ENCODE data around the gene ASTN1.
A peak's percentile ranks its signal among the peaks of the same experiment; 100 is the strongest.

The ASTN1 gene

DNA sequence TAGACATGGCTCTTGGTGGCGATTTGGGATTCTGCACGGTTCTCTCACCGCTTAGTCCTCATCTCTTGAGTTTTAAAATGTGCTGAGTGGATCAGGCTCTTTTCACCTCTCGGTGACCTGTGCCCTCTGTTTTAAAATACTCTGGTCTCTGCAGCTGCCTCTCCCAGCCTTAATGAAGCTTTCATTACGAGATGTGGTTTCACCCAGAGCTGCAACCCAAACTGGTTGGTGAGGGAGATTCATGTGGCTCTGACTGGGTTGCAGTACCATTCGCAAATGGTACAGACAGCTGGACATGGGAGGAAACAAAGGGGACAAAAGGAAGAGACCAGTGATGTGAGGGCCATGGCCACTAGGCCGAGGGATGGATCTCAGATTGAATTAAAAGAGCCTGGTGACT, 258.9 kb downstream of the ASTN1 start:
- DNase-seq, result no peak

DNA sequence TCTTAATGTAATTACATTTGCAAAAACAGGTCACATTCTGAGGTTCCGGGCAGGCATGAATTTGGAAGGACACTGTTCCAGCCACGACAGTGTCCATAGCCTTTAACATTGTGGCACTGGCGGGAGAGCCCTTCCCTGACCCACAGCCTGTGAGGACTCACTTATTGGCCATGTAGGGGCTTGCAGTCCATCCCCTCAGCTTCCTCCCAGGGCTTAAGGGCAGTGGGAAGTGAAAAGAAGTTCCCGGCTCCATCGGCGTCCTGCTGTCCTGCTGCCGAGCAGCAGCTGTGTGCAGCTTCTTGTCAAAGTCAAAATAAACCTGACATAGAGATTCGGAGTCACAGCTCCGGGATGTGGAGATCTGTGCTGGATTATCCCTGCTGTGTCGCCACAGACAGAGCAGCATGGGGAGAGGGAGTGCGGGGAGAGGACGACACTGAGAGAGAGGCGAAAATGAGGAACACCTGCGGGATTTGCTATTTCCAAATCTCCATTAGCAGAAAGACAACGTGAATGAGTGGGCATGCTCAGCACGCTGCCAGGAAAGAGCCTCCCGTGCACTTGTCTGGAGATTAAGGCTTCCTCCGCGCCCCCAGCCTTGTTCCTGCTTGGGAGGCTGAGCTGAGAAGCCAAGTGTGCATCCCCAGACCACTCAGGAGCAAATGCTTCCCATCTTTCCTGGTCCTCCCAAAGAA, 260.3 kb downstream of the ASTN1 start:
- no peak for DNase-seq

DNA sequence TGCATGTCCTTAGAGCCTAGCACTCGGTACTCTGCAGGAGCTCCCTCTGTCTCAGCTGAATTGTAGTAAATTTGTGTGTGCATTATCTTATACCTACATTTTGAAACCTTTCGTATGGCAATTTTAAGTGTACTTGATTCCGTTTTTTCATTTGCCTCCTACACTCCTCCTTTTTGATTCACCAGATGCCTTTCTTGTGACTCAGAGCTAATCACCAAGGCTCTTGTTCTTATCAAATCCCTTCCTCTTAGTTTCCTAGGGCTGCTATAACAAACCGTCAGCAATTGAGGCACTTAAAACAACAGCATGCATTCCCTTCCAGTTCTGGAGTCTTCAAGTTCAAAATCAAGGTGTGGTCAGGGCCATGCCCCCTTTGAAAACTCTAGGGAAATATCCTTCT, 261.0 kb downstream of the ASTN1 start:
- DNase-seq, result no peak

DNA sequence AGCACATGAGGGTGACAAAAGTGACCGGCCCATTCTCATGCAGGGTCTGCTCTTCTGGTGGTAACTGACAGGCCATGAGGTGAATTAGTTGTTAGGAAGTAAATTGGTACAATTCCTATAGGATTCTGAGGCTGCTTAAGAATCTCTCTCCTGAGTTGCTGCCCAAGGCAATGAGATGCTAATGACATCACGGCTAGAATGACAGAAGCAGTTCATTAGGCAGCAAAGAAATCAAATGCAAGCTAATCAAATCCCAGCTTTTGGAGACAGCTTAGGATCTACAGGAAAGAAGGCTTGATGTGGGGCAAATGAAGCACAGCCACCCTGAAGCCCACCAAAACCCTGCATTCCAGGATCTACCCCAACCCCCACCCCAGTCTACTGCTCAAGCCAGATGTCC, 265.2 kb downstream of the ASTN1 start:
- DNase-seq, result no peak

DNA sequence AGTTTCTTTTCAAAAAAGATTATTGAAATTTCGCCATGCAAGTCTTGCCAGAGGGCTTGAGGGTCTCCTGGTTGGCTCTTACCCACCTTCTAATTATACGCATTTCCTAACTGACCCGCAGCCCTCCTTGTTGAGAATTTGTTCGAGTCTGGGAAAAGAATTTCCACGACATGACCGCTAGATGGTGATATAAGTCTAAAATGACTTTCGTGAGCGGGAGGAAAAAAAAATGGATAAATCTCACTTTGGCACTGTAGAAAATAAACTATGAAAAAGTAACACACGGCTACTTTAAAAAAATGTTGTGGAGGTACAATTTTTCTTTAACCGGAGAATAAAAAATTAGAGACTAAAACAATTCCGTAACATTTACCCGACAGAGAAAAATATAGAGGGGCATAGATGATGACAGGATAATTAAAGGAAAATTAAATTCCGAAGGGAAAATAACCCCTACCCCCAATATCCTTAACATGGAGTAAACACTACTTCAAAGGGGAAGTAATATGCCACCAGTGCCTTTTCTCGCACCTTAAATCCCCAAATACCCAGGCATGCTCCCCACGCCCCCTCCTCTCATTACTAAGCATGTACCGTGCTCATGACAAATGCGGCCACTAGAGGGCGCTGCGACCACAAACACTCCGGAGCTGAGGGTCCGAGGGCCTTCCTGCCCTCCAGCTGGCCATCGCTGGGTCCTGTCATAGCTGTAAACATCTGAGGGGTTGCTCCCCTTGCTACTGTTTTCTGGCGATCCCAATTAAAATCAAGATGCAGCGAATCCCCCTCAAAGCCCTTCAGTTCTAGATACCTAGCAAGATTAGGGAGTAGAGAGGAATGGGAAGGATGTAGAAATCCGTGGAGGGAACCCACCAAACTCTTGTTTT, 266.9 kb downstream of the ASTN1 start:
- DNase-seq, result peak; percentile 59

DNA sequence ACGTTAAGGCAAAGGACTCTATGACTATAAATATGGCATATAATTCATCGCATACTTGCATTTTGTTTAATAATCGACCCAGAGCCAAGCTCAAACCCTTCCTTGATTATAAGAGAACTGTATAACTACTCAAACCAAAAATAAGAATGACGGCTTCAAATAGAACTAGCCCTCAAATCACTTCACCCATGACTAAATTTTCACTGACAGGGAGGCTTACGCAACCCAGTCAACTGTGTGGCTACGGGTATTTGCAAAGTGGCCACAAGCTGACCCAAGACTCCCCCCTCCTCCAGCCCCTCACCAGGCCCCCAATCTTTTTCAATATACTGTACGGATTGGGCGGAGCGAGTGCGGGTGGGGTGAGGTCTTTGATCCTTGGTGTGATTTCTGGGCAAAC, 268.3 kb downstream of the ASTN1 start:
- DNase-seq, result no peak

DNA sequence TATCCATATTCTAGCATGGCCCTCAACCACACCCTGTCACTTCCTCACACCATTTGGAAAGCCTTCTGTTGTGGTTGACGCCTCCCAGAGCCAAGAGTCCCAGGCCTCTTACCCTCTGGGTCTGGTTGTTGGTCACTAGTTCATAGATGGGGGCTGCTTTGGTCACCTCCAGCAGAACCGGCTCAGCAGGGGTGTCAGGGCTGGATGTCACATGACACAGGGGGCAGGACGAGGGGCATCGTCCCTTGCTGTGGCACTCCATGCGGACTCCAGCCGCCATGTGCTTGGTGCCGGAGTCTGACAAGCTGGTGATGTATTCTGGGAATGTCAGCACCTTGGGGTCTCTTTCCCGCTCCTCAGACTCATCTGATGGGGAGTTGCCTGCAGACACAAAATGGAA, 270.1 kb downstream of the ASTN1 start:
- DNase-seq, result no peak

DNA sequence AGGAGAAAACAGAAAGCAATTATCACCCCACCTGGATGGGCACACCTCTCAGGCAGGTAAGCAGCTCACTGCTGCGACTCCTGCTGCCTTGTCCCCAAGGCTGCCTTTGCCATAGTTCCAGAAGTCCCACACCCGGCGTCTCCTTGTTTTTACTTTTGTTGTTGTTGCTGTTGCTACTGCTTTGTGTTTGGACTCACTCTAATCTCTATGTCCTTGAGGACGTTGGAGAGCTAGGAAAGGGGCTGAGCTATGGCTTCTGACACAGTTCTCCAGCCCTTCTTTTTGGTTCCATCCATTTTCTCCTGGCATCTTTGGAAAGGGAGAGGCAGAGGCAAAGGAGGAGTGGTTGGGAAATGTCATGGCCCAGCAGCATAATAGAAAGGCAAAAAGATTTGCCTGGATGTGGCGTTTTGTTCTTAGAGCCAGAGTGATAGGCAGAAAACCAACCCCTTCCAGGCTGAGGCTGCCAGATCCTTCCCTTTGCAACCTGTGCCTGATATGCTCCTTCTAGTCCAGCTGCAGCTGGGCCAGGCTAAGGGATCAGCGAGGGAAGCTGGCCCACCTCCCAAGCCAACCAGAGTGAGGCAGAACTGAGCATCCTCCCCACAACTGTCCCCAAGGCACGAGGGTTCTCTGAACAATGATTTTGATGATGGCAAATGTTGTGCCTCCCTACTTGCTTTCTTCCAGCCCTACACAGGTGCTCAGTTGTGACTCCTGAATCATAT, 270.7 kb downstream of the ASTN1 start:
- no peak for DNase-seq

DNA sequence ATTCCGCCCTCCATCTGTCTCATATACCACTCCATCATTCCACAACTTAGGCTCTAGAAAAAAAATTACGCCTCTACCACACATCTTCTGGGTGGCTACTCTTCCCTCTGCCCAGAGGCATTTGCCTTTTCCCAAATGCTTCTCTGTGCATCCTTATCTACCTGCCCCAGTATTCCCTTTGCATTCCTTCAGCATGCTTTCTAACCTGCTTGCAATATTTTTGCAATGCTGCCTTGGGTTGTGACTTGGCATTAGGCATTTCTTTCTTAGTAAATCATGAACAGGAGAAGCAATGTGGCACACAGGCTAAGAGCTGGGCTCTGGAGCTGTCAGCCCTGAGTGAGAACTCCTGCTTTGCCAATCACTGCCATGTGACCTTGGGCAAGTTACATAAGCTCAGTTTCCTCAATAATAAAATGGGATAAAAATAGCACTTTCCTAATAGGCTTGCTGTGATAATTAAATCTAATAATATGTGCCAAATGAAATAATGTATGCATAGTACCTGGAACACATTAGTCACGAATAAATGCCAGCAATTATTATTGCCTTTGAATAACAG, 276.0 kb downstream of the ASTN1 start:
- no peak for DNase-seq

DNA sequence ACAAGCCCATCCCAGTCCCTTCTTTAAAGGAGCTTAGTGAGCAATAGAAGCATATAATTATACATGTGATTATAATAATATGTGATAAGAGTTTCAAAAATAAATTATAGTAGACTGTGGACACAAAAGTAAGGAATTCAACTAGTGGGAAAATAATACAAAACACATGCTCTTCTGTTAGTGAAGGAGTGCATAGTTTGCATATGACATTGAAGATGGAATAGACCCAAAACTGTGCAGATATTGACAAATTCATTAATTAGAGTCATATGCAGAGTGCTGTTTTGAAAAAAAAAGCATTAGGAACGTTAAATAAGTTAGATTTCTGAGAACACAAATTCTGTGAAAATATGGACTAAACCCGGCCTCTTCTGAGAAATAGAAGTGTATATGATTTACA, 278.8 kb downstream of the ASTN1 start:
- no peak for DNase-seq

DNA sequence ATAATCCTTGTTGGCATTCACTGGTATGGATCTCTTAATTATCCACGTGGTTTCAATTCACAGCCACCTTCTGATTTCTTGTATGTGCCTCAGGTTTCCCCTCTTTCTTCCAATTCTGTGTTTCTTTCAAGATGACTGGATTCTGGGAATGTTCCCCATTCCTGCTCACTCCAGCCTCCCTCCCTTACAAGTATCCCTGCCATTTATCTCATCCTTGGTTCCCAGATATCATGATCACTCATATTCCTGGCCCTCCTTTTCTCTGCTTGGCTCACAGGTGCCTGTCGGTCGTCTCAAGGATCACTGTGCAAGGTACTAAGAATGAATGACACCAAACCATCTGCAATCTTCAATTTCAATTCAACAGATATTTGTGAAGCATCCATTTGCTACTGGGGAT, 279.2 kb downstream of the ASTN1 start:
- DNase-seq, result no peak

DNA sequence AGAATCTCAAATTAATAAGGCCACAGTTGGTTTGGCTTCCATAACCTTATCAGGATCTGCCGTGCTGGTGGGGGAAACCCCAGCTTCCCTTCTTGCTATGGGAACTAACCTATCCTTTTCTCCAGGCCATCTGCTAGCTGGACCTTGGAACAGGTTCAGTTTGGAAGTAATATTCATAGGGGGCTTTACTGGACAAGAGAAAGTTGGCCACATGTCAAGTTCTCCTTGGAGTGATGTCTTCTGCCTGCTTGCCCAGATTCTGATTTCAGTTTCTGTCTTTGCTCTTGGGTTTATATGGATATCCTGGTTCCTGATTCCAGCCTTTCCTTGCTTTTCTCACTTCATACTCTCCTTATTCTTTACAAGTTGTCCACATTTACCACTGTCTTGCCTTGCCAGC, 279.6 kb downstream of the ASTN1 start:
- no peak for DNase-seq

DNA sequence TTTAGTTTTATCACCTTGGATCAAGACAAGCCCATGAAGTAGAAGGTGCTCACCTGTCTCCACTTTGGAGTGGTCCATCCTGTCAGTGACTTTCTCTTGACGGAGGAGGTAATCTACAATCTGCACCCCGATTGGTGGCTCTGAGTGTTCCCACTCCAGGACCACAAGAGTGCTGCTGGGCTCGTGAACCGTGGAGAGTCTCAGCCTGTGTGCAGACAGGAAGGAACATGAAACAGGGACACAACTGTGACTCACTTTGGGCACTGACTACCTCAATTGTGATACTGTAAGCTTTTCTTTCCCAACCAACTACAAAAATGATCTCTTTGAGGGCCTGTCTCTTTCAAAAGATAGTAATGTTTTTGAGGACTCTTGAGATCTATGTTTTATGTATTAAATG, 280.2 kb downstream of the ASTN1 start:
- no peak for DNase-seq

DNA sequence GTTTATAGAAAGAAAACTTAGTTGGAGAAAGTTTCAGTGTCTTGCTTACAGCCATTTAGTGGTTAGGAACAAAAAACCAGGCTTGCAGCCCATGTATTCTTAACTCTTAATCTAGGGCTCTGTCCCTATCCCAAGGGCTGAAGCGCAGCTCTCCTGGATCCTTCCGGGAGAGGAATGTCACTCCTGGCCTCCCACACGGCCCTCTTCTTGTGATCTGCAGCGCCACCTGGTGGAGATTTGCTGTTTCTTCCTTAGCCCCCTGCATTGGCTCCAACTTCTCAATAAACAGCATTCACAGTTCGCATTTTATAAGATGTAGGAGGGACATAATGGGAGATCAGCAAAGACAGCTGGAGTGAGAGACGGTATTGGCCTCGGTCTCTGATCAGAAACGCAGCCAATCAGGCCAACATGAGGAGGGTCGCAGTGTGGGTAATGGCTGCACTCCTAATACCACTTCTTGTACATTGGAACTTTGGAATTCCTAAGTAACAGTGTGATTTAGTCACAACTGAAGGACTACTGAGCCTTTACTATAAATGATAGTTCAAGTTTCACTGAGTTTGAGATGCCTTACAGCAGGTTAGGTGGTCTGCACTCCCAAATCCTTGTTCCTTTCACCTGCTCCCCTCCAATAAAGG, 283.4 kb downstream of the ASTN1 start:
- peak; percentile 58 for DNase-seq

DNA sequence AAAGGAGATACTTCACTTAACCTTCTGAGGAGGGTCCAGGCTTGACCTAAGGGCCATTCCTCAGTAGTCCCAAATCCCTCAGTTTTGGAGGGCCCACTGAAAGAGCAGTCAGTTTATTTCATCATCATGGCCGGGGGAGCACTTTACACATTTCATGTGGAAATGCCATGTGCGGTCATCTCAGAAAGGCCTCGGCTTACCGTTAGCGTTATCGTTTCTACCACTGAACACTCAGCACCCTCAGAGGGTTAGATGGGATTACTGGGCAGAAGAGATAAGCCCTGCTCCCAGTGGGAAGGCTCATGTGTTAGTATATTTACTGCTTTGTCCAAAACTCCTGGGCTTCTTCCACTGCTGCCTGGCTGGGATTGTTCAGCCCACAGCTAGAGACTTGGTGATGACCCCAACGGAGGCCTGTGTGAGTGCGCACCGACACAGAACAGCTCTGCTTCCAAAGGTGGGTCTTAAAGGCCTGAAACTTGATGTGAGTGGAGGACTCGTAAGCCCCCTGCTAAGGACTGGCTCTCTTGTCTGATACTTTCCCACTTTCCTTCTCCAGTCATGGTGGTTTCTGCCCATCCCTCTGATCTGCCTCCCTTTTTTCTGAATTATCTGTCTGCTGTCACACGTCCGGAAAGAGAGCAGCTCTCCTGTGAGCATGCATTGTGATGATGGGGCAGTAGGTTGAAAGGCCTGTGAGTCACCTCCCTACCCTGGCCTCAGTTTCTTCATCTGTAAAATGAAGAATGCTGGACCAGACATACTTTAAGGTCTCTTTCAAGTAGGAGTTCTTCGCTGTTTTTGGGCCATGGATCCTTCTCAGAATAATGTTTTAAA, 284.5 kb downstream of the ASTN1 start:
- DNase-seq, result no peak

DNA sequence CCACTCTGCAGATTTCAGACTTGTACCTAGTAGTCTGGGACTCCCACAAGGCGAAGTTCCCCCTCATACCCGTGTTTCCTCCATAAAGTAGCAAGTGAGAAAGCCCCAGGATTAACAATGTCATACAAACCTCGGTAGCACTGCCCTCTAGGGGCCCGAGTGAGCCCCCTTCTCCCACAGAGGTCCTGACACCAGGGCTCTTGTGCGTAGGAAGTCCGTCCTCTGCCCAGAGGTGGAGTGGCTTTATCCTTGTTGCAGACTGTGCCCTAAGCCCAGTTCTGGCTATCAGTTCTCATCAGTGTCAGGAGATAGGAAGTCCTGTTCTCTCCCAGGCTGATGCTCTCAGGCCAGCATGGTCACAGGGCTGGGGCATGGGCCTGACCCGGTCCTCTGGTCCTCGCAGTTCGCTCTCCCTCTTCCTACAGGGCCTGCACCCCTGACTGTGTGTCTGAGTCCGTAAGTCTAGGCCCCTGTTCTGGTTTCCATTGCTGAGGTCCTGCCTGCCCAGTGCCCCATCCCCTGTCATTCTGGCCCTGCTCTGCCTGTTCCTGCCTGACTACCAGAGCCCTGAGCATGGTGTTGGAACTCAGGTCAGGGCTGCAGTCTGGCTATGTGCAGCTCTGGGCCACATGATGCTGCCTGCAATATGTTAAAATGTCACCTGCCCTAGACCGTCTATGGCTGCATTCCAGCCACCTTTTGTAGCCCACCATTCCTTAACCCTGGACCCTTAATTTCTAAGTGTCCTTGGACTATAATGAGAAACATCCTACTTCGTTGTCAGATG, 285.6 kb downstream of the ASTN1 start:
- no peak for DNase-seq

DNA sequence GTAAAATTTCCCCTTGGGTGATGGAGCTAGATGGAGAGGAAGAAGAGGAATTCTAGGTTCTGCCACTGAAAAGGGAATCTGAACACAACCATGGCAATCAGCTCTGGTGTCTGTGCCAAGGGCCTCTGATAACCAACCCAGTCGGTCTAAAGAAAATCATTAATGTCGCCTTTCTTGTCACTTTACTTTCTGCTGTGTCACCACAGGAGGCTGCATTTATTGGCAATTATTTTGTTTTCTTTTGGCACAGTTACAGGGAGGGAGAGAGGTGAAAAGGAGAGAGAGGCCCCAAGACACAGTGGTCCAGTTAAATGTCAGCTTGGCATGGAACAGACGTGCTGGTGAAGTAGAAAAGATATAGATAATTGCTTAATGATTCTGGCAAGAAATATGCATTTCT, 287.0 kb downstream of the ASTN1 start:
- DNase-seq, result no peak

DNA sequence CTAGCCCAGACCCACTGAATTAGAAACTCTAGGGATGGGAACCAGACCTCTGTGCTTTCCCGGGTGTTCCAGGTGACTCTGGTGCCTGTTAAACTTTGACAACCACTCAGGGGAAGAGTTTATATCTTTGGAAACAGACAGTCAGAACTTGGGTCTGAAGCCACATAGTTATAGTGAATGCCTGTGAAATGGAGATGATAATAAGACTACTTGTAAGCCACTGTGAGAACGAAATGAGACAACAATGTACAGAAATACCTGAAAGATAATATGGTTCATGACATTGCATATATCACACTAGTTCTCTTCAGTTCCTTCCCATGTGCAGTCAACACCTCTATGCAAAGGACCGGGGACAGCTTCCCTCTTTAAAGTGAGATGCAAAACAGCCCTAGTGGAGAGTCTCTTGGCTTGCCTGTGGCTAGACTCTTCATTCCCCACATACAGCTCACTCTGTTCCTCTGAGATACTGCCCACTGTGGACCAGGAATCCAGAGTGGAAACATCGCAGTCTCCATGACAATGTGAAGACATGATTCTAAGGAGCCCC, 287.5 kb downstream of the ASTN1 start:
- DNase-seq, result no peak

DNA sequence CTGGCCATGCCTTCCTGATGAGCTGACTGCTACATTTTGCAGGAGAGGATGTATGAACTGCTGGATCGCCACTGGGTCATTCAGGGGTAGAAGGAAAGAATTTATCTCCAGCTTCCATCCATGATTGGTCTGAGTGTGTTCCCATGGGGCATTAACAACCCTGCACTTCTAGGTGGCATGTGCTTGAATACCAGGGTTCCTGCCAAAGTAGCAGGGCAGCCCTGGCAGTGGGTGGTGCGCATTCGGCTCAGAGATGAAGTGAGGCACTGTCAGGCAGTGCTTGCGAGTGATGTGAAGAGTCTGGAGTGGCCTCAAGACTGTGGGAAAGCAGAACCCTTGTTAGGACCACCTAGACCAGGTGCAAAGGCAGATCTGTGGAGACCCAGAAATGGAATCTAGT, 294.9 kb downstream of the ASTN1 start:
- DNase-seq, result no peak

DNA sequence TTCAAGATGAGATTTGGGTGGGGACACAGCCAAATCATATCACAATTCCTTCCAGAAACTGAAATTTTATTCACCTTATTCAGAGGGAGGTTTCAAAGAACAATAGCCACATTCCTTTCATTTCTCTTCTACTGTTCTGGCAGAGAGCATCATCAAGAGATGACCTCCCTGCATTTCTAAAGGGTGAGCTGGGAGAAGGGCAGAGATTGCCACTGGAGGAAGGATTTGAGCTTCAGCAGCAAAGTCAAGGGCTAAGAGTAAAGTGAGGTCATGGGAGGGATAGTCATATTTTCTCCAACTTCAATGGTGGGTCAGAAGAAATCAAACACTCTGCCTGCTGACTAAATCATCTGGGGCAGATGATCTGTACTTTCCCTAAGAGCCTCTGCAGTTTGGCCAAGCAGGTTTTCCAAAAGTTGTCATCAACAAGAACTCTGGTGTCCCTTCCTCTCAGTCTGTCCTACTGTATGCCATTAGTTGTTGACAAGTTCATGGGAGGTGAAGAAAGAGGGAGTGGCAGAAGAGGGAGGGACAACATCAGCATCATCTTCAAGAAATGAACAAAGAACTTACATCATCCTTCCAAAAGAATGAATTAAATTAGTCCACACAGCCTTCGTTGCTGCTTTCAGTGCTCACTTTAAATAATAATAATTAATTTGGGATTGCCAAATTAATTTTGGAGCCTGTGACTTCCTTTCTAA, 298.3 kb downstream of the ASTN1 start:
- no peak for DNase-seq
